ENCODE data around the gene ADAMTSL4. TPM values are rescaled to one million over a fixed set of nuclear protein-coding genes. Genes with fewer than 3 reads are reported as not detected.

The ADAMTSL4 gene
- total RNA-seq, 1 donor from 2014 or later: 64.6 TPM

DNA sequence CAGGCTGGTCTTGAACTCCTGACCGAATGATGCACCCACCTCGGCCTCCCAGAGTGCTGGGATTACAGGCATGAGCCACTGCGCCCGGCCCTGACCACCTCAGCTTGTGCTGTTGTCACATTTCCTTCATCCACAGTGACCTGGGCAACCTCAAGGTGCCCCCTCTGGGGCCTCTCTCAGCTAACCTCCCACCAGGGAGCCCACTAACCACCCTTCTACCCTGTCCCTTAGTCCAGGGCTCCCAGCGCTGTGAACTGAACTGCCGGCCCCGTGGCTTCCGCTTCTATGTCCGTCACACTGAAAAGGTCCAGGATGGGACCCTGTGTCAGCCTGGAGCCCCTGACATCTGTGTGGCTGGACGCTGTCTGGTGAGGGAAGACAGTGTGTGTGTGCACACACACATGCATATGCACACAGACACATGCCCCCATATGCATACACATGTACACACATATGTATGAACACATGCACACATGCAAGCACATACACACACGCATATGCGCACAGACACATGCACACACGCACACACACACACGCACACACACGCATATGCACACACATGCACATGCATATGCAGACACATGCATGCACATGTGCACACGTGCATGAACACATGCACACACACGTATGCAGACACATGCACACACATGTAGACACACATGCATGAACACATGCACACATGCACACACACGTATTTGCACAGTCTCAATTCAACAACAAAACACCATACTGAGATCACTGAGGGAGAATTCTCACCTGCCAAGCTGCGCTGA lies 6.2 kb downstream of the ADAMTSL4 start:
- TF ChIP-seq, protein P1, sequence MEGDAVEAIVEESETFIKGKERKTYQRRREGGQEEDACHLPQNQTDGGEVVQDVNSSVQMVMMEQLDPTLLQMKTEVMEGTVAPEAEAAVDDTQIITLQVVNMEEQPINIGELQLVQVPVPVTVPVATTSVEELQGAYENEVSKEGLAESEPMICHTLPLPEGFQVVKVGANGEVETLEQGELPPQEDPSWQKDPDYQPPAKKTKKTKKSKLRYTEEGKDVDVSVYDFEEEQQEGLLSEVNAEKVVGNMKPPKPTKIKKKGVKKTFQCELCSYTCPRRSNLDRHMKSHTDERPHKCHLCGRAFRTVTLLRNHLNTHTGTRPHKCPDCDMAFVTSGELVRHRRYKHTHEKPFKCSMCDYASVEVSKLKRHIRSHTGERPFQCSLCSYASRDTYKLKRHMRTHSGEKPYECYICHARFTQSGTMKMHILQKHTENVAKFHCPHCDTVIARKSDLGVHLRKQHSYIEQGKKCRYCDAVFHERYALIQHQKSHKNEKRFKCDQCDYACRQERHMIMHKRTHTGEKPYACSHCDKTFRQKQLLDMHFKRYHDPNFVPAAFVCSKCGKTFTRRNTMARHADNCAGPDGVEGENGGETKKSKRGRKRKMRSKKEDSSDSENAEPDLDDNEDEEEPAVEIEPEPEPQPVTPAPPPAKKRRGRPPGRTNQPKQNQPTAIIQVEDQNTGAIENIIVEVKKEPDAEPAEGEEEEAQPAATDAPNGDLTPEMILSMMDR (IDR thresholded peaks at IDR 0.05): no peak
- TF ChIP-seq POLR2A (IDR thresholded peaks at IDR 0.05) (no peak), POLR2AphosphoS5 (IDR thresholded peaks at IDR 0.05; ENCODE audit: insufficient read depth in 1 of 2, low read depth in 1 of 2) (no peak)
- Histone ChIP-seq H3K9me3 (no peaks in the 10 kb centered on the region), H3K4me3 (no peak overlapping the region), H3K27ac (no peak overlapping the region), H3K4me1 (peaks cover 63% of the 10 kb centered on the region), H3K27me3 (no peaks in the 10 kb centered on the region), H3K36me3 (peaks cover 0 to 13% of the 10 kb centered on the region in 2 donors)
- DNase-seq (ENCODE audit: extremely low spot score in 2 of 2): no peak
- intact Hi-C loops (cut with DNase I): no loop called here

DNA sequence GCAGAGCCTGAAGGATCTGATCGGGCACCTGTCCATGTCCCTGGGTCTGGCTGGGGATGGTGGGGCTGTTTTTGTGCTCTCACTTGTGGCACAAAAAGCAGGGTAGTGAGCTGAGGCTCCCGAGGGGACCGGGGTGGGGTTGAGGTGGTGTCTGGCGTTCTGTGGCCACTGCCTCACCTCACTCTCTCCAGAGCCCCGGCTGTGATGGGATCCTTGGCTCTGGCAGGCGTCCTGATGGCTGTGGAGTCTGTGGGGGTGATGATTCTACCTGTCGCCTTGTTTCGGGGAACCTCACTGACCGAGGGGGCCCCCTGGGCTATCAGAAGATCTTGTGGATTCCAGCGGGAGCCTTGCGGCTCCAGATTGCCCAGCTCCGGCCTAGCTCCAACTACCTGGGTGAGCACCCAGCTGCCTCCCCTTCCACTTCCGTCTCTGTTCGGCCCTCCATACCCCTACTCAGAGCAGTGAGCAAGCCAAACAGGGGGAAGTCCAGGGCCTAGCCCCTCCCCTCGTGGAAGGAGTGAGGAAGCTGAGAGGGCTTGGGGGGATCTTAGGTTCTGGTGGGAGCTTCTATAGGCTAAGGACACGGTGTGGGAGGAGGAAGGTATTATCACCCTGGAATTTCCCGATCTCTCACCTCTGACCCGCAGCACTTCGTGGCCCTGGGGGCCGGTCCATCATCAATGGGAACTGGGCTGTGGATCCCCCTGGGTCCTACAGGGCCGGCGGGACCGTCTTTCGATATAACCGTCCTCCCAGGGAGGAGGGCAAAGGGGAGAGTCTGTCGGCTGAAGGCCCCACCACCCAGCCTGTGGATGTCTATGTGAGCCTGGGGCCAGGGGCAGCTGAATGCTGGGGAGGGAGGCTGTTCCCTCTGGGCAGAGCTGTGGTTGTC lies 7.0 kb downstream of the ADAMTSL4 start:
- H3K4me3 ChIP-seq: no peak overlapping the region
- no peak for TF ChIP-seq POLR2A (IDR thresholded peaks at IDR 0.05)
- TF ChIP-seq, protein P1 (IDR thresholded peaks at IDR 0.05): no peak
- TF ChIP-seq POLR2AphosphoS5 (IDR thresholded peaks at IDR 0.05; ENCODE audit: insufficient read depth in 1 of 2, low read depth in 1 of 2): no peak
- no peaks in the 10 kb centered on the region for H3K27me3 ChIP-seq
- no peak overlapping the region for H3K27ac ChIP-seq
- peaks cover 59% of the 10 kb centered on the region for H3K4me1 ChIP-seq
- no peaks in the 10 kb centered on the region for H3K9me3 ChIP-seq
- H3K36me3 ChIP-seq: peaks cover 0 to 13% of the 10 kb centered on the region in 2 donors
- intact Hi-C loops (cut with DNase I): no loop called here
- DNase-seq (ENCODE audit: extremely low spot score in 2 of 2): no peak

GRCh38 chr1:150557065-150557600 lies 7.9 kb downstream of the ADAMTSL4 start:
- Histone ChIP-seq H3K27ac (no peak overlapping the region), H3K27me3 (no peaks in the 10 kb centered on the region), H3K36me3 (peaks cover 0 to 13% of the 10 kb centered on the region in 2 donors), H3K4me1 (peaks cover 55% of the 10 kb centered on the region), H3K9me3 (no peaks in the 10 kb centered on the region), H3K4me3 (no peak overlapping the region)
- DNase-seq (ENCODE audit: extremely low spot score in 2 of 2): no peak
- TF ChIP-seq, protein P1 (IDR thresholded peaks at IDR 0.05): no peak
- TF ChIP-seq POLR2A (IDR thresholded peaks at IDR 0.05): no peak
- TF ChIP-seq POLR2AphosphoS5 (IDR thresholded peaks at IDR 0.05; ENCODE audit: insufficient read depth in 1 of 2, low read depth in 1 of 2): no peak
- intact Hi-C loops (cut with DNase I): no loop called here

GRCh38 chr1:150557813-150558212 lies 8.6 kb downstream of the ADAMTSL4 start:
- no peak for DNase-seq (ENCODE audit: extremely low spot score in 2 of 2)
- H3K4me1 ChIP-seq: peaks cover 55% of the 10 kb centered on the region
- intact Hi-C loops (cut with DNase I): no loop called here
- H3K36me3 ChIP-seq: peaks cover 0 to 13% of the 10 kb centered on the region in 2 donors
- H3K9me3 ChIP-seq: no peaks in the 10 kb centered on the region
- TF ChIP-seq POLR2AphosphoS5 (IDR thresholded peaks at IDR 0.05; ENCODE audit: insufficient read depth in 1 of 2, low read depth in 1 of 2): no peak
- no peak for TF ChIP-seq POLR2A (IDR thresholded peaks at IDR 0.05)
- no peak overlapping the region for H3K27ac ChIP-seq
- H3K27me3 ChIP-seq: no peaks in the 10 kb centered on the region
- H3K4me3 ChIP-seq: no peak overlapping the region

DNA sequence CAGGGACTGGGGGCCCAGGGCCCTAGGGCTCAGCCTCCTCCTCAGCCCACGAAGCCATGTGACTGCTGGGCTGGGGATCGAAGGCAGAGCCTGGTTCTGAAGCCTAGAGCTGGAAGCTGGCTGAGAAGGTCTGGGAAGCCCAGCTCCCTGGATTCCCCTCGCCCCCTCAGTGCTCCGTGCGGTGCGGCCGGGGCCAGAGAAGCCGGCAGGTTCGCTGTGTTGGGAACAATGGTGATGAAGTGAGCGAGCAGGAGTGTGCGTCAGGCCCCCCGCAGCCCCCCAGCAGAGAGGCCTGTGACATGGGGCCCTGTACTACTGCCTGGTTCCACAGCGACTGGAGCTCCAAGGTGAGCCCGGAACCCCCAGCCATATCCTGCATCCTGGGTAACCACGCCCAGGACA lies 9.1 kb downstream of the ADAMTSL4 start:
- peak overlapping the region; percentile 100 for H3K27ac ChIP-seq
- intact Hi-C loops (cut with DNase I): no loop called here
- H3K4me1 ChIP-seq: peaks cover 55% of the 10 kb centered on the region
- H3K9me3 ChIP-seq: no peaks in the 10 kb centered on the region
- DNase-seq (ENCODE audit: extremely low spot score in 2 of 2): no peak
- TF ChIP-seq POLR2A (IDR thresholded peaks at IDR 0.05) (no peak), POLR2AphosphoS5 (IDR thresholded peaks at IDR 0.05; ENCODE audit: insufficient read depth in 1 of 2, low read depth in 1 of 2) (no peak)
- TF ChIP-seq, protein P1 (IDR thresholded peaks at IDR 0.05): no peak
- H3K27me3 ChIP-seq: no peaks in the 10 kb centered on the region
- H3K36me3 ChIP-seq: peaks cover 0 to 13% of the 10 kb centered on the region in 2 donors
- peak overlapping the region; percentile 28 to 72 for H3K4me3 ChIP-seq

All from vagina (tissue), 2 donors.